HG03469 (cell line): ENCODE results near the gene CDK2.
"Not testable (repeated sequence)": the region's sequence is repeated elsewhere in the genome, so short reads cannot be mapped to it uniquely, and the experiment has no call there.

Experiments
- ATAC-seq: cut with Tn5 transposase; IDR thresholded peaks from one replicate; pipeline ENCODE4 v1.9.1; 2021; ENCODE audit warnings: mild to moderate bottlenecking, moderate library complexity, moderate number of reproducible peaks; ENCODE audit not compliant: unreplicated experiment

CDK2 gene

DNA sequence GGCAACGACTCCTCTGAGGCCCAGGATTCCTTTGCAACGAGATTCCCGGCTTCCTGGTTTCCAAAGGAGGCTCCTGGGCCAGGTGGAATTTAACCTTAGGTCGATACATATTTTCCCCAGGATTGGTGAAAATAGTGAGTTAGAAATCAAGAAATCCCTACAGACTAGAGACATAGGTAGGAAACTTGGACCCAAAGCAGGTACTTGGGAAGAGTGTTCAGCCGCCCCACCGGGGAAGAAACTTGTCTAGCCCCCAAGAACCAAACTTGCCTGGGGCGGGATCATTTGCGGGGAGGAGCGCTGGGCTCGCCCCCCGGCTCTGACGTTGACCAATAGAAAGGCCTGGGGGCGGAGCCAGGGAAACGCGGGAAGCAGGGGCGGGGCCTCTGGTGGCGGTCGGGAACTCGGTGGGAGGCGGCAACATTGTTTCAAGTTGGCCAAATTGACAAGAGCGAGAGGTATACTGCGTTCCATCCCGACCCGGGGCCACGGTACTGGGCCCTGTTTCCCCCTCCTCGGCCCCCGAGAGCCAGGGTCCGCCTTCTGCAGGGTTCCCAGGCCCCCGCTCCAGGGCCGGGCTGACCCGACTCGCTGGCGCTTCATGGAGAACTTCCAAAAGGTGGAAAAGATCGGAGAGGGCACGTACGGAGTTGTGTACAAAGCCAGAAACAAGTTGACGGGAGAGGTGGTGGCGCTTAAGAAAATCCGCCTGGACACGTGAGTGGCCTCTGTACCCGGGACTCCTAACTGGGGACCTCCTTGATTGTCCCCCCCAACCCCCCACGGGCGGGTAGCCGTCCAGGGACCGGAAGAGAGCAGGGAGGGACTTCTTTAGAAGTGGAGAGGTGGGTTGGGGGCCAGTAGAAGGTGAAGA, at the start of gene CDK2:
Gene CDK2 (plus strand): TSS at position 423 of the 874 bp plus-strand sequence. CDS start 179 bp downstream, at position 602.
- ATAC-seq, result peak; percentile 83

DNA sequence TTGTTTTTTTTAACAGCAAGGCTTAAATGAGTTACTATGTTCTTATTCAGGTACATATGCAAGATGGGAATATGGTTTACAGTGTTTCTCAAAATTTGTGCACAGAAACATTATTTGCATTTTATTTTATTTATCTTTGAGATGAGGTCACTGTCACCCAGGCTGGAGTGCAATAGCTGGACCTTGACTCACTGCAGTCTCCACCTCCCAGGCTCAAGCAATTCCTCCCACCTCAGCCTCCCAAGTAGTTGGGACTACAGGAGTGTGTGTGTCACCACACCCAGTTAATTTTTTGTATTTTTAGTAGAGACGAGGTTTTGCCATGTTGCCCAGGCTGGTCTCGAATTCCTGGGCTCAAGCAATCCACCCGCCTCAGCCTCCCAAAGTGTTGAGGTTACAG, 47.6 kb upstream of the CDK2 start:
- ATAC-seq, result not testable (repeated sequence)

DNA sequence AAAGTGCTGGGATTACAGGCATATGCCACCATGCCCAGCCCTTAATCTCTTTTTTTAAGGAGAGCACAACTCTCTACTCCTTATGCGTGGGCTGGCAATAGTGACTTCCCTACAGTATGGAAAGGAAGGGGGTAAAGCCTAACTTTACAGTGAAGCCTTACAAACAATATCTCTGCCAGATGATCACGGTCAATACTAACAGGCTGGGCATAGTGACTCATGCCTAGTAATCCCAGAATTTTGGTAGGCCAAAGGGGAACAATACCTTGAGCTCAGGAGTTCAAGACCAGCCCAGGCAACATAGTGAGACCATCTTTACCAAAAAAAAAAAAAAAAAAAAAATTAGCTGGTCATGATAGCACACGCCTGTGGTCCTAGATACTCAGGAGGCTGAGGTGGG, 44.5 kb upstream of the CDK2 start:
- no peak for ATAC-seq

DNA sequence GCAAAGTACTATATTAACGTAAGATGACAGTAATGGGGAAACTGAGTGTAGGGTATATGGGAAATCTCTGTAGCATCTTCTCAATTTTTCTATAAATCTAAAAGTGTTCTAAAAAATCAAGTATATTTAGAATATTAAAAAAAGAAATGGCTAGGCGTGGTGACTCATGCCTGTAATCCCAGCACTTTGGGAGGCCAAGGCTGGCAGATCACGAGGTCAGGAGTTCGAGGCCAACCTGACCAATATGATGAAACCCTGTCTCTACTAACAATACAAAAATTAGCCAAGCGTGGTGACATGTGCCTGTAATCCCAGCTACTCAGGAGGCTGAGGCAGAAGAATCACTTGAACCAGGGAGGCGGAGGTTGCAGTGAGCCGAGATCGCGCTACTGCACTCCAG, 43.0 kb upstream of the CDK2 start:
- ATAC-seq, result not testable (repeated sequence)

DNA sequence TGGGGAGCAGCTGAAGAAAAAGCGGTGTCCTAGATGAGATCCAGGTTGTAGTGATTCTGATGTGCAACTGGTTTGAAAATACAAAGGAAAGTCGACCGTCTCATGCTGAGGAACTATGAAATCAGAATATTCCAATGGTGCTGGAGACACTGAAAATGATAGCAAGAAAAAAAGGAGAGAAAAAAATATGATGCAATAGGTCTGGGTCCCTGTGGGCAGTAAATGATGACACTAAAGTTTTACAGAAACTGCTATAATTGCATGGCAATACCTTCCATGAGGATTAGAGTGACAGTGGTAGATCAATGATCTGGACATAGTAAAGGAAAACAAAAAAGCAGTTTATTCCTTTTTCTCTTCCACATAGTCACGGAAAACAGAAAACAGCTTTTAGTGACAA, 41.3 kb upstream of the CDK2 start:
- ATAC-seq, result no peak

DNA sequence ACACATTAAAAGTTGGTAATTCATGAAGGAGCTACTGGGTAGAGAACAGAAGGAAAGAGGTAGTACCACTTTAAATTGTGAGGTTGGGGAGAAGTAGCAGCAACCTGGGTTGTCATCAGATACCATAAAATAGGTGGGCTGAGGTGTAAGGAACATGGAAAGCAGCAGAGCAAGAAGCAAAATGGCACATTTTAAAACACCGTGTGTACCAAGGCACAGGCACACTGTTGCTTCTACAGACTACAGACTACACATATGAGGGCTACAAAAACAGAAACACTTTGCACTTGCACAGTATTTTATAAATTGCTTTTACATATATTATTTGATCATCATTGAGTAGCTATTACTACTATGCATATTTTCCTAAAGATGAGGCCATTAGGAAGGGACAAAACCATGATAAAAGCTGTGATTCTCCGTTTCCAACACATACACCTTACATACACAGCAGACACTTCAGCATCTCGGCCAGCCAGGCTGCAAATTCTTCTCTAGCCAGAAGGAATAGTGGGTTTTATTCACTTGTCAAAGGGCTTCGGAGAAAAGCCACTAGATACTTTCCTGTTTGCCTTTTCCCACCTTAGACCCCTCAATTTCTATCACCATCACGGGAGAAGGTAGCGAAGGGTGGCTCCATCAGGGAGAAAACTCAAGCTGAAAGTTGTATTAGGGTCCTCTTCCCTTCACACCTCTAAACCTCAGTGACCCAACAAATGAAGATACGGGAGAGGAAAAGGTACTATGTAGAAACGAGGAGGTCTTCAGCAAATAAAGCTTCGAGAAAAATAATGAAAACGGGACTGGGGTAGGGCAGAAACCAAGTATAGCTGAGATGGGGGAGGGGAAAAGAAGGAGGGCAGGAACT, 40.5 kb upstream of the CDK2 start:
- no peak for ATAC-seq

DNA sequence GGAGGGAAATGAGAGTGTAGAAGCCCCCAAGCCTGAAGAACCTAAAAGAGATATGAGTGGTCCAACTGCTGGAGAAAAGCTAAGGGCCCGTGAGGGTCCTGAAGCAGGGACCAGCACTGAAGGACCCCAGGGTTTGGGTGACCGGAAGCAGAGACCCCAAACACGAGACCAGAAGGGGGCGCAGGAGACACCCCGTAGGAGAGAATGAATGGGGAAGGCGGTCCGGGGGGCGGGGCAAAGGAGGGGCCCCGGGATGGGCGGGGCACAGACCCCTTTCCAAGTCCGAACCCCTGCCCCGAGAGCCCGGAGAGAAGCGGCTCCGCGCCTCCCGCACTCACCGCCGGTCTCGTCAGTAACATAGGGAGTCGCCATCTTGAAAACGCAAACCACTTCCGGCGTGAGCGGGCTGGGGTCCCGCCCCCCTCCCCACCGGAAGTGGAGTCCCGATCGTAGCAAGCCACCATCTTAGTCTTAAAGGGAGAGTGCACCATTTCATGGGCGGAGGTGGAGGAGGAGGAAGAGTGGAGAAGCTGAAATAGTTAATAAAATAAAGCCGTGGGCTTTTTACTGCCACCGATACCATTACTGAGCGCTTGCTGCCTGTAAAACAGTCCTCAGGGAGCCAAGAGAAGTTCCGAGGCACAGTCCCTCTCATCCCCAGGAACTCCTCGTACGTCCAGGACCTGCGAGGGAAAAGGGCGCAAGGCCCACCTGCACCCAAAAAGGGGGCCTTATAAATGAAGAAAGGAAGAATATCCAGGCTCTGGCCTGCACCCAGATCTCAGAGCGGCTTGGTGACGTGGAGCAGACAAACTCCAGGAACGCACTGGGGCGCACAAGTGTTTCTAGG, 39.7 kb upstream of the CDK2 start:
- ATAC-seq, result peak; percentile 28

DNA sequence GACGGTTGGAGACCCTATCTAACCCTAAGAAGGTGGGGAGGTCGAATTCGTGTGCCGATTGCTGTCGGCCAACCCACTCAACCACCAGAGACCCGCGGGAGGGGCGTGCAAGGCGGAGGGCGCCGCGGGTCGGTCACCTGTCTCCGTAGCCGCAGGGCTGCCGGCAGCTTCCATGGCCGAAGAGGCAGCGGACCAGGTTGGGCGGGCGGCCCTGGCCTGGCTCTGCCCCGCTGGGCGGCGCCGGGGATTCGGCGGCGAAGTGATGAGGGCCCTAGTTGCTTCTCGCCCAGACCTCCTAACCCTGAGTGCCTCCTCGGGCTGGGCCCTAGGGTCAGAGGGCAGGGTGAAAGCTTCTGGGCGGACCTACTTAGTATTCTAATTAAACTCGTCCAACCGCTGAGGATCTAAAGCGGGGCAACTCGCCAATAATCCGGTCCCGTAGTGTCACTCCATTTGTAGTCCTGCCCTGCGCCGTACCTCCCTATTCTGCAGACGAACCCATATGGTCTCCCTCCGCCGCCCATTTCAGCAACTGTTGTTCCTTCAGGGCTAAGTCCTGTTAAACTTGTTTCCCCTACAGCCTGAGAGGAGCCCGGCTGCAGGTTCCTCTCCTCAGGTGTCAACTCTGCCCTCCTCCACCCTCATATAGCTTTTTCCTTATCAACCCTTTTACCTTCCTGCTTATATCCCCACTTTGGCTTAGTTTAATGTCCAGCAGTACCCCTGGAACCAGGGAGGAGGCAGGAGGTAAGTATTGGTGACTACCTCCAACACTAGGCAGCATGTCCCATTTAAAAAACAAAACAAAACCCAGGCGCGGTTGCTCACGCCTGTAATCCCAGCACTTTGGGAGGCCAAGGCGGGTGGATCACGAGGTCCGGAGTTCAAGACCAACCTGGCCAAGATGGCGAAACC, 38.8 kb upstream of the CDK2 start, which contains the start of gene PYM1:
Gene PYM1 (minus strand): TSS at position 307 of the 915 bp plus-strand sequence. CDS start 133 bp downstream, at position 174.
- peak; percentile 22 for ATAC-seq

DNA sequence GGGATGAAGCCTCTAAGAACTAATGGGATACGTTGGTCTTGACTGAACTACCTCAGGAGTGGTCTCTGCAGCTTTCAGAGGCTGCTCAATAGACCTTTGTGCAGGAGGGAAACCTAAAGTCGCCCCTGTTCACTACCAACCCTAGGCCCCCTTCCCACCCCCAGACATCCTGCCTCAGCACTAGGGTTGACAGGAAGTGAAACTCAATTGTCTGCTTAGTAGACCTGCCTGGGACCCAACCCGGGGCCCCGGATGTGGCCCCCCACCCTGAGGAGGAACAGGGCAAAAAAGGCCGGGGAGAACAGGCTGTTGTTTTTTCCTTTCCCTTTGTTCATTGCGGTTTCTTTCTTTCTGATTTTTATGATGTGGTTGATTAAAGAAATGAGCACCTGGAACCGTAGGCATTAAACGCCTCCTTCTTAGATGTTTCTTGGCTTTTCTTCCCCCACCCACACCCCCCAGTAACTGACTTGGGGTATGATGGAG, 37.3 kb upstream of the CDK2 start:
- ATAC-seq, result peak; percentile 26

DNA sequence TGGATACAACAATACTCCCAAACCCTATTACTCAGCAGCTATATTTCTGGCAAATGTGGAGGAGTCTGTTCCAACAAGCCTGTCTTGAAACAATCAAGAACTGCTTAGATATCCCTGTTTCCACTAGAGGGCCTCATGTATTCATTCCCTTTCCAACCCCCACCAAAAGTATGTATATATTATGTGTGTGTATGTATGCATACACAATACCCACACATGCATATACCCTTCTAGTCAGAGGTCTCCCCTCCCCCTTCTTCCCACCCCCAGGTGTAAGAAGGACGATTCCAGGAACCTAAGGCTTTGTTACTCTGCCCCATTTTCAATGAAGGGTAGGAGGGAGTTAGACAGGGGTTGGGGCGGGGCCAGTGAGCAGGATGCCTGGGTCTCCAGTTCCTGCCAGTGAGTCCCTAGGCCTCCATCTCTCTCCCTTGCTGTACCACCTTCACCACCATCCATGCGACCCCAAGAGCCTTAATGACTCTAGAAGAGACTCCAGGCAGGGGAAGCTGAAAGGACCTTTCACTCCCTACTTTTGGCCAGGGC, 35.8 kb upstream of the CDK2 start, which contains the start of gene DGKA:
Gene DGKA (plus strand): TSS at position 392 of the 546 bp plus-strand sequence. CDS start 5,342 bp downstream, outside the sequence.
- no peak for ATAC-seq

DNA sequence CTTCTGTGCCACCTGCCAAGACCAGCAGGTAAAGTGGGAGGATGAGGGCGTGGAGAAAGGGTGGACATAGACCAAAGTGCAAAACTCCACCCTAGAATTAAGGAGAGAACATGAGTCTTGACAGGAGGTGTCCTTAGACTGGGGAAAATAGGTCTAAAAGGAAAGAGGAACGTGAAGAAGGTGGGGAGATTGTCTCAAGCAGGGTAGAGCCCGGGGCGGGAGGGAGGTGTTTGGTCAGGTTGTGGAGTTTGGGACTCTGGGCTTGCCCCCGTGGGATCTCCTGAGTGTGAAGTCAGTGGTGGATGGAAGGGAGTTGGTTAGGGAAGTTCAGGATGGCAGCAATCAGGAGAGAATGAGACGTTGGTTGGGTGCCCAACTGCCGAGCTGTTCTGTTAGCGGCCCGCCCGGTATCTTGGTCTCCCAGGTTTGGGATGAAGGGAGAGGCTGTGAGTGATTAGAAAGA, 35.3 kb upstream of the CDK2 start:
- ATAC-seq, result no peak

DNA sequence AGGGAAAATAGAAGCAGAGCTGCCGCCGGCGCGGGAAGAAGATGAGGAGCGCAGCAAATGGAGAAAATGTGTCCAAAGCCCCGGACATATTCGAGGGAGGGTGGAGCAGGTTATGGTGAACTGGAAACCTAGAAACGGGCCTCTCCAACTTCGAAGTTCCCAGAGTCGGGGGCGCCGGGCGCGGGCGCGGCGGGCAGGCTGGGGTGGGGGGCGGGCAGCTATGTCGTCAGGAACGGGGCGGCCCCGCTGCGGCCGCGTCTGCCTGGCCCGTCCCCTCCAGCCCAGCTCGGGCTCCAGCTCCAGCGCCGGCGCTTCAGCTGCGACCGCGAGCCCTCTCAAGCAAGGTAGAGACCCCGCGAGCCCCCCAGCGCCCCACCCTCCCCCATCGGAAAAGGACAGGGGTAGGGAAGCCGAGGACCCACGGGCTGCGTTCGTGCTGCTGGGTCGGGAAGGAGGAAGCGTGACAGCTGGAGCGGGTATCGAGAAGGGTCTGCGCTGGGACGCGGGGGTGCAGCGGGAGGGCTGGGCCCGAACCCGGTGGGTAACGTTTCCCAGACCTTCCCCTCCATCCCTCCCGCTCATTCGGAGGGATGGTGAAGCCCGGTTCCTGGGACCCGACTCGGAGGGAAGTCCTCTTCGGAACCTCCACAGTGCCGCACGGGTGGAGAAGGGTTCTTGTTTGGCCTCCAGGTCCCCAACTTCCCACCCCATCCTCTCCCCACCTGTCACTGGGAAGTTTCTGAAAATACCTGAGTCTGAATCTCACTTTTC, 34.7 kb upstream of the CDK2 start:
- no peak for ATAC-seq

DNA sequence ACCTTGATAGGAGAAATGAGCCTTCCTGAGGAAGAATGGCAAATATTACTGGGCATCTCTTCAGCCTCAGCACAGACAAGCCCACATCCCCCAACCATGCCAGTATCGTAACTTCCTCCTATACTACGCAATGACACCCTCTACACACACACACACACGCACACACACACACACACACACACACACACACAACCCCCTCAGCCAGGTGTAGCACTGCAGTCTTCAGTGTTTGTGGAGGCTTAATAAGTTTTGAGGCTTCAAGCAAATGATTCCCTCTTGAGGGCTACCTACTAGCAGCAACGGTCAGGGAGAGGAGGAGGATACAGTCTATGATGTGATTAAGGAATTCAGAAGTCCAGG, 34.1 kb upstream of the CDK2 start:
- ATAC-seq, result no peak

DNA sequence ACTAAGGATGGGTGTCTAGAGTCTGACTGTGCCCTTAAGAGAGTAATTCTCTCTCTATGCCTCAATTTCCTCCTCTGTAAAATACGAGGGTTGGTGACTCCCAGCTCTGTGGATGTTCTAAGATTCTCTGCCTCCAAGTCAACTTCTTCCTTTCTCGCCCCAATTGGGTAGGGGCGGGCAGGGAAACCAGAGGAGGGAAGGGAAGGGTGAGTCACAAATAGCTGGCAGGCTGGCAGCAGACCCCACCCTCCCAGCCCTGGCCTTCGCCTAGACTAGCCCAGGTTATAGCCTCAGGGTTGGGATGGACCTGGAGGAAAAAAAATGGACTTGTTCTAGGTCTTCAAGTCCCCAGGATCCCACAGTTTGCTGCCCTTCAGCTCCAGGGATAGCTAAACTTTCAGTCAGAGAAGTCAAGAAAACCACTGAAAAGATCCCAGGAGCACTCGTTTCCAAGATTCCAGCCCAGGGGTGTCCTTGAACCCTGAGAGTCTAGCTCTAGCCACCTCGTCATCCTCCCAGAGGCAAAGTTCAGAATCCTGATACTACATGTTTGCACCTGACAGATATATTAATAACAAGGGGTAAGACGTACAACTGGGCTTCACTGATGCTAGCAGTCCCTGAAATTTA, 33.3 kb upstream of the CDK2 start:
- no peak for ATAC-seq

DNA sequence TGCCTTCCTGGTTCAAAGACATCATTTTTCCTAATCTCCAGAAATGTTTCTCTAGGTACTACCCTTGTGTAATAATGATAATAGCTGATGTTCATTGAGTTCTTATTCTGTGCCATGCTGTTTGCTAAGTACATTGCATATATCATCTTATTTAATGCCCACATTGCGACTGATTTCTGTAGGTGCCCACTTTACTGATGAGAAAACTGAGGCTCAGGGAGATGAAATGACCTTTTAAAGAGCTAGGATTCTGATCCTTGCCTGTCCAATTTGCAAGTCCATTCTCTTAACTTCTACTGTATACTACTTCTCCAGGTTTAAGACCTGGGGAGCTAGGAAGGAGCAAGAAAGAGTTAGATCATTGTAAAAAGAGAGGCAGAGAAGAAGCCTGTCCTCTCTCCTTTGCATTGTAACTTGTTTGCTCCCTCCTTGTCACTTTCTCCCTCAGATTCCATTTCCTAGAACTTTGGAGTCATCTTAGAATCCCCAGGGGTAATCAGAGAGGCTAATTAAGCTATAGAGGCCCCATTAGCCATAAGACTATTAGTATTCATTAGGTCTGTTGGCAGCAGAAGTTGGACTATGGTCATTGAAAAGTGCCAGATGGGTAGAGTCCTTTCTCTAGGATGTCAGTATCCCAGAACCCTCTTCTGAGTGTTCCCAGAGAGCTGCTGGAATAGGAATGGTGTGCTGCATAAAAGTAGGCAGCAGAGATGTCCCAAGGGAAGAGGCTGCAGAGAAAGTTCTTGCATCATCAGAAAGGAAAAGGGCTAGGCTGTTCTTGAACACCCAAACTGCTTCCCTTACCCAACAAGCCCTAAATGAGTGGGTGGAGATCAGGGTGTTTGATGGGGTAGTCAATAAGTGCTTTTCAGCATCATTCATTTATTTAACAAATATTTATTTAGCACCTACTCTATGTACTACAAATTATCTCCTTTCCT, 32.6 kb upstream of the CDK2 start:
- no peak for ATAC-seq

DNA sequence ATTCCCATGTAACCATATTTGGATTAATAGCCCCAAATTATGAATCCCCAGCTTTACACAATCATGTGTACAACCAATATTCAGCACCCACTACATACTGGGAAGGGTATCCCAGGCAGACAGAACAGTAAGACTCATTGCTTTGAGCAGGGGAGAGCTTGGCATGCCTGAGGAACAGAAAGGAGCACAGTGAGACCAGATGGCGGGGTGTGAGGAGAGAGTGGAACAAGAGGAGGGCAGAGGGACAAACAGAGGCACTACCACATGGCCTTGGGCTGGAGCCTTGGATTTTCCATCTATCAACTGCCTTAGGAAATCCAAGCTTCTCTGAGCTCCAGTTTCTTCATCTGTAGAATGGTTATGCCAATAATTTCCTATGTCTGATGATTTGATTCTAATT, 31.9 kb upstream of the CDK2 start:
- ATAC-seq, result no peak

DNA sequence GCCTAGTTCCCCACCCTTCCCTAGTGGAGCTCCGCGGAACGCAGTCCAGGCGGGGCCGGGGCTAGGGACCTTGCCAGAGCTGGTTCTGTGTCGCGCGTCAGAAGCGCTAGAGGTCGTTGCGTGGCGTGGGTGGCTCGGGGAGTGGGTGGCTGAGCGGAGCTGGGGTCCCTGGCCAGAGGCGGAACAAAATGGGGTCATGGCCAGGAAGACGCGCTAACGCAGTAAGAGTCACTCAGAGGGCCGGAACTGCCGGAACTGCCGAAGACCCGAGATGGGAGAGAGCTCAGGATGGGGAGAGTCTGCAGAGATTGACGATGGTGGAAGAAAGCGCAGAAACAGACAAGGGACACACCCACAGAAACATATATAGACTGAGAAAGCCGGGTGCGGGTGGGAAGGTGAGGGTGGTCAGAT, 30.9 kb upstream of the CDK2 start:
- no peak for ATAC-seq
